Activated CD8-positive, alpha-beta memory T cell treated with anti-CD3 and anti-CD28 coated beads, Interleukin-2, amount 50 U/mL, for 1 hour (primary cell): ENCODE measurements around the gene FSCN2.

Source experiments
- DNase-seq: peaks from one replicate; pipeline ENCODE4 v3.0.0-alpha.2; 2020; ENCODE audit errors: extremely low read depth

The FSCN2 gene

DNA sequence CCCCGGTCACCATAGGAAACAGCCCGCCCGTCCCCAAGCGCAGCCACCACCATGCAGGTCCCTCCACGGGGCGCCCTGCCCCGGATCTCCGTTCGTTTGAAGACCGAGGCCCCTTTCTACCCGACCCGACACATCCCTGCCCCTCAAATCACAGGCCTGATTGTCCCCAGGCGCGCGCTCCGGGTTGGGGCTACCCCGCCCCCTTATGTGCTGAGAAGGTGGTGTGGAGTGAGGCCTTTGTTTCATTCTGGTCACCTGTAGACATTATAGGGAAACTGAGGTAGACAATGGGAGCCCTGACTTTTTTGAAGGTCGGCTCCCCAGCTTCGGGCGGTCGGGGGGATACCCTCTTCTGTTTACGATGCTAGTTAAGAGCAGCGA lies 14.8 kb upstream of the FSCN2 start:
- DNase-seq: no peak

DNA sequence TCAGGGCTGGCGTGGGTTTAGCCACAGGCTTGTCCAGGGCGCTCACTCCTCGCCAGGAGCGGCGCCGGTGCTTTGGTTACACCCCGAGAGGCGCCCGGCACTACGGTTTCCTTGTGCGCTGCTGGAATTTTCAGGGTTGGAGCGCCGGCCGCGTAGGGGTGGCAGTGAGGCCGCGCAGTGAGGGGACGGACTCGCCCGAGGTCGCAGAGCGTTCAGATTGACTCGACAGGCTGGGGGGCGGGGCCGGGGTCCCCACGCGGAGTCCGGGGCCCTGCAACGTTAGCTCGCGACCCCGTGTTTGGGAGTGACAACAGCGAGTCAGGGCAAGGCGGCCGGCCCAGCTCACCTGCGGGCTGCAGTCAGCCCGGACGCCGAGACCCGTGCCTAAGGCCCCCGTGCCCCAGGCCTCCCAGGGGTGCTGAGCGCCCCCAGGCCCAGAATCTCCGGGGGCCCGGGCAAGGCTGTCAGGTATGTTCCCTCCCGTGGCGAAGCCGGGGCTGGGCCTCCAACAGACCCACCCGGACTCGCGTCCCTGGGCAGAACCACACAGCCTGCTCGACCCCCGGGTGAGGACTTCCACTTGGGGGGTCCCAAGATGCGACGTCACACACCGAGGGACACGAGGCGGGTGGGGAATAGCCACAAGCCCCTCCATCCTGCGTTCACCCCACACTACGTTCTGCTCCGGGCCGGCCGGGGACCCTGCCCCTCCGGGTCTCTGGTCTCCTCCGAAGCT lies 14.3 kb upstream of the FSCN2 start:
- no peak for DNase-seq

DNA sequence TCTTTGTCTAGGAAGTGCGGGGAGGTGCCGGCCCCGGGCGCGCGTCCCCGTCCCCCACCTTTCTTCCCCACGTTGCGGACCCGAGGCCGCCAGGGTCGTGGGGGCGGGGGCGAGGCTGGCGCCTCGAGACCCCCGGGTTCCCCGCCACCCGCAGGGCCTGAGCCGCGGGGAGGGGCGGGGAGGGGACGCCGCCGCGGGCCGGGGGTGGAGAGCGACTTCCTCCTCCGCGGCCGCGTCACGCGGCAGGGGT lies 13.8 kb upstream of the FSCN2 start:
- DNase-seq: no peak

DNA sequence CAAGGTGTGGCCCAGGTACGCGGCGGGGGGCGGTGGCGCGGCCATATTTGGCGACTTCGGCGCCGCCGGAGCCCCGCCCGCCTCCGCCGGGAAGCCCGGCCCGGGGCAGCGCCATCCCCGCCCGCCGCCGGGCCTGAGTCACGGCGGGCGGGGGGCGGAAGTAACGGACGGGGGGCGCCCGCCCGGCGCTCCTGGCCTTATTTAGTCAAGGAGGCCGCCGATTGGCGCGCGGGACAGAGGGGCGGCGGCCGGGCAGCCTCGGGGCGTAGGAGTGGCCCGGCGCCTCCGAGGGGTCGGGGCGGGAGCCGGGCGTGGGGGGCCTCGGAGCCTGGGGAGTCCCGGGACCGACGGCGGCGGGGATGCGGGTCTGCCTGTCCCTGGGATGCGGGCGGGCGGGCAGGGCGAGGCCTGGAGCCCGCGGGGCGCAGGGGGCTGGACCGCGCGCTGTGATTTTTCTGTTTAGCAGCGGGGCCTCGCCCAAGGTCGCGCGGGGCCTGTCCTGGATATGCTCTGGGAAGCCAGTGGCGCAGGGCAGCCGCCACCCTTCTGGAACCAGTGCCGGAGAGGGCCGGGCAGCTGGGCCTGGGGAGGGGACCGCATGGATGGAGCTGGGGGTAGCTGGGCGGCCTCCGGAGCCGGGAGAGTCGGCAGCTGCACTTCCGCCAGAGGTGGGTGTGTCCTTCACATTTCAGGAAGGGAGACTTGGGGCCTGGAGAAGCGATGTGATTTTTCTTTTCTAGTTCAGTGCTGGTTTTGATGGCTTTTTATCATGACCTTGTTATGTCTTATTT lies 13.2 kb upstream of the FSCN2 start:
- no peak for DNase-seq

DNA sequence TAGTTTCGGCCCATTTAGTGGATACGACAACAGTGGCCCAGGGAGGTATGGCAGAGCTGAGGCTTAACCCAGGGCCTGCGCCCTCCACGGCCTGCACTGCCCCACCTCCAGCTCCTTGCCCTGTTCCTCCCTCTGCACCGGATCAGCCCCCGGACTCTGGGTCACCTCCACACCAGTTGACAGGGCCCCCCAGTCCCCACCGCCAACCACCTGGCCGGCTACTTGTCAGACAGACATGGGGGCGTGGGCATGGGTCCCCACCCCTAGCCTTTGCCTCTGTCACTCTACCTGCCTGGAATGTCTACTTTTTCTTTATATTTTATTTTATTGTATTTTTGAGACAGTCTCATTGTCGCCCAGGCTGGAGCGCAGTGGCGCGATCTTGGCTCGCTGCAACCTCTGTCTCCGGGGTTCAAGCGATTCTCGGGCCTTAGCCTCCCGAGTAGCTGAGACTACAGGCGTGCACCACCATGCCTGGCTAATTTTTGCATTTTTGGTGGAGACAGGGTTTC lies 12.6 kb upstream of the FSCN2 start:
- DNase-seq: no peak

DNA sequence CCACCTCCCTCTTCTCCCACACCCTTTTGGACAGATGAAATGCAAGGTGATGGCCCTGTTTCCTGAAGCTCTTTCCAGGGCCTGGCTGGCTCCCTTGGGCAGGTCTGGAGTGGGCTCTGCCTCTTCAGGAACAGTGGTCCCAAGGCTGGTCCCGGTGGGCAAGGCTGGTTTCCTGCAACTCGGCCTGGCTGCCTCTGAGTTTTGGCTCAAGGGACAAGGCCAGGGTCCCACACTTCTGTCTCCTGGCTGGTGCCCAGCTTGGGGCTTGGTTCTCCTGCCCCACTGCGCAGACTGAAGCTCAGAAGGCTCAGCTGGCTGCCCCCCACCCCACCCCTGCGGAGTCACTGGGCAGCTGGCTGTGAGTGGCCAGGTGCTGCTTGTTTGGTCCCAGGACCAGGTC lies 11.7 kb upstream of the FSCN2 start:
- no peak for DNase-seq

DNA sequence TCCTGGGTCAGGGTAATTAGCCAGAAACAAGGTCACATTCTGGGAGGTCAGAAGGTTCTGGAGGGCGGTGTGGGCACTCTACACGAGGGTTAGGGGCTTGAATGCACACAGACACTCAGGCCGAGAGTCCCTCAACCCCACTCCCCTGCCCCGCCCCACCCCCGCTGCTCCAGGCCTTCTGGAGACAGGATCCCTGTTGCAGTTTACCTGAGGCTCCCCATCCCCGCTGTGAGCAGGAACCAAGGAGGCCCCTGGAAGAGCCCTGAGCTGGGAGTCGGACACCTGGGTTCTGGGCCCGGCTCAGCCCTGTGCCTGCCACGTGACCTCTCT lies 11.2 kb upstream of the FSCN2 start:
- DNase-seq: no peak

DNA sequence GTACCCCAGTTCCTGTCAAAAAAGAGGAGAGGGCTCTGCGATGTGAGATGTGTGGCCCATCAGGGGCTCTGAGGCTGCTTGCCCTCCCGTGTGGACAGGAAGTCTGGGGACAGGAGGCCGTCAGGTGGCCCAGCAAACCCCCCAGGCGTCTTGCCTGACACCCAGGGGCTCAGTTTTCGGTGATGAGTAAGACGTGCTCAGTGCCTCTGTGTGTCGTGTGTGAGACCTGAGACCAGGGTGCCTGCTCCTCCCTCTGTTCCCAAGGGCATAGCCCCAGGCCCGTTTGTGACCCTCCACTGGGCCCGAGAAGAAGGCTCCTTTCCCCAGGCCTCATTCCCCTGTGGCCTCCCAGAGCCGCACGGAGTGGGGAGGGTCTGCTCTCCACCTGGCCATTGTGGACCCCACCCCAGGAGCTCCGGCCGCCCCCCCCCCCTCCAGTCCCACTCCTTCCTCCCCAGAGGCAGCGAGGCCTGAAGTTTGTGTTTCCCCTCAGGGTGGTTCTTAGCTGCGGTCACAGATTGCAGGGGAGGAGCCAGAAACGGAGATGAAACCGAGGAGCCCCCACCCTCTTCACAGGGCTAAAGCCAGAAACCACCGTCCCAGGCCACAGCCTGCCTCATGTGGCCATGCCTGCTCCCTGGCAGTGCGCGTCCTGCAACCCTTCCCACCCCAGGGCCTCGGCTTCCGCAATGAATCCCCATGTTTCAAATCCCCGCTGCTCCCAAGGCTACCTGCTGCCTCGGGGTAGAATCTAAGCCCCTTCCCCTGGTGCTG lies 10.7 kb upstream of the FSCN2 start:
- no peak for DNase-seq

DNA sequence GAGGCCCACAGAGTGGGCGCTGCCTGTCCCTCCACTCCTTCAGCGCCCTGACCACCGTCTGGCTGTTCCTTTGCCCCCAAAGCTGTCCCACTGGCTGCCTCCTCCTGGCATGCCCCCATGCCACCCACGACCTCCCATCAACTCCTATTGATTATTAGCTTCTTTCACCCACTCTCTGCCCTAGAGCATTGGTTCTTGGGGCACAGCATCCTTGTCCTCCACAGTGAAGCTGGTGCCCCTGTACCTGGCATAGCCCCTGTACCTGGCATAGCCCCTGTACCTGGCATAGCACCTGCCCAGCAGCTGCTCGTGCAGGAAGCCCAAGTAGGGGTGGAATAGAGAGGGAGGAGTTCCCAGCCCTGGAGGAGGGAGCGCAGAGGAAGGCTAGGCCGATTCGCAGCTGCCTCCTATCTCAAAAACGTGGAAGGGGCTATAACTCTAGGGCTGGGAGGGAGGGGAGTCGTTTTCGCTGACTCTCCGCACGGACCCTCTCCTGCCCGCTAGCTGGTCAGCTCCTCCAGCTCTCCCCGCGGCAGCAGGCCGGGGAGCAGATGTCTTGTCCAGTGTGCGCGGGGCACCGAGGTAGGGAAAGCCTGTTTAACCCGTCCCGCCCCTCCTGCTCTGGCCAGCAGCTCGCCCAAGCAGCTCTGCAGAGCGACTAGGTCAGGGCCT lies 9.9 kb upstream of the FSCN2 start:
- DNase-seq: no peak

DNA sequence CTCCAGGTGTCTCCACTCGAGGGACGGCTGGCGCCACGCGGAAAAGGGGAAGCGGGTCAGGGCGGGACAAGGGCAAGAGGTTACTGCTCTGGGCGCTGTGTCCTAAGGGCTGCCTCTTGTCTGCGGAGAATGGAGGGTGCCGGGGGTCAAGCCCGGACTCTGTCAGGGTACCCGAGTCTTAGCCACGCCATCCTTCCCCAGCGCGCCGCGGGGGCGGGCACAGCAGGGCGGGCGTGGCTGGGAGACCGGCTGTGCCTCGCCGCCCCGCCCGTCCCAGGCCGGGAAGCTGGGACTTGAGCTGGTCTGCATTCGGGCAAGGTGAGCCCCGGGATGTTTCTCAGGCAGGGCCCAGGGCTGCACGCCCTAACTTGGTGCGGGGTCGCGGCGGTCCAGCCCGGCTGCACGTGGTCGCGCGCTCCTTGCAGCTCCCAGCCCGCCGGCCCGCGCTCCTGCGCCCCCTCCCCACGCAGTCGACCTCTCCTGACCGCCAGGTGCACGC lies 9.3 kb upstream of the FSCN2 start:
- DNase-seq: no peak

DNA sequence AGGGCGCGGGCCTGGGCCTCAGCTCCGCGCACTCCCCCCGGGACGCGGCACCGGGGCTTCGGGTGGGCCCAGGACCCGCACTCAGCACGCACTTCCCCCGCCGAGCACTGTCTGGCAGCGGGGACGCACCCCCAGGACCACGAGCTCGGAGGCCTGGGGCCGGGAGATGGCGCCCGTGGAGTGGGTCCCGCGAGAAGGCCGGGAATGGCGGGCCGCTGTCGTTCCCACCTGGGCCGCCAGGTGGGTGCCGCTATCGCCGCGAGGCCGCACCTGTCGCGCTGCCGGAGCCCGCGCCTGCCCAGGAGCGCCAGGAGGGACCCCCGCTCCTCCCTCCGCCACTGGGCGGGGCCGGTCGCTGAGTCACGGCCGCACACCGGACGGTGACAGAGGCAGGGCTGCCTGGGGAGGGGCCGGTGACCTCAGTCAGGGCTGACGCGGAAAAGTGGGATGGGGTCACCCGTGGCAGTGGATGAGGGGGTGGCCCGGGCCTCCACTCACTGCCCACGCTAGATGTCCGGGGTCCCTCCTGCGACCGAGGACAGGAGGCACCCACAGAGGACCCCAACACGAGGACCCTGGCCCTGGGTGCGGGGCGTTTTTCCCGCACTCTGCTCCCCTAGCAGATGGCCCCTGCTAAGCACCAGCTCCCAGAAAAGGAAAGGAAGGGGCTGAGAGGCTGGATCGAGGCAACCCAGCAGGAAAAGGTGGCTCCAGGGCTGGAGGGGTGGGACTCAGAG lies 8.7 kb upstream of the FSCN2 start:
- no peak for DNase-seq

DNA sequence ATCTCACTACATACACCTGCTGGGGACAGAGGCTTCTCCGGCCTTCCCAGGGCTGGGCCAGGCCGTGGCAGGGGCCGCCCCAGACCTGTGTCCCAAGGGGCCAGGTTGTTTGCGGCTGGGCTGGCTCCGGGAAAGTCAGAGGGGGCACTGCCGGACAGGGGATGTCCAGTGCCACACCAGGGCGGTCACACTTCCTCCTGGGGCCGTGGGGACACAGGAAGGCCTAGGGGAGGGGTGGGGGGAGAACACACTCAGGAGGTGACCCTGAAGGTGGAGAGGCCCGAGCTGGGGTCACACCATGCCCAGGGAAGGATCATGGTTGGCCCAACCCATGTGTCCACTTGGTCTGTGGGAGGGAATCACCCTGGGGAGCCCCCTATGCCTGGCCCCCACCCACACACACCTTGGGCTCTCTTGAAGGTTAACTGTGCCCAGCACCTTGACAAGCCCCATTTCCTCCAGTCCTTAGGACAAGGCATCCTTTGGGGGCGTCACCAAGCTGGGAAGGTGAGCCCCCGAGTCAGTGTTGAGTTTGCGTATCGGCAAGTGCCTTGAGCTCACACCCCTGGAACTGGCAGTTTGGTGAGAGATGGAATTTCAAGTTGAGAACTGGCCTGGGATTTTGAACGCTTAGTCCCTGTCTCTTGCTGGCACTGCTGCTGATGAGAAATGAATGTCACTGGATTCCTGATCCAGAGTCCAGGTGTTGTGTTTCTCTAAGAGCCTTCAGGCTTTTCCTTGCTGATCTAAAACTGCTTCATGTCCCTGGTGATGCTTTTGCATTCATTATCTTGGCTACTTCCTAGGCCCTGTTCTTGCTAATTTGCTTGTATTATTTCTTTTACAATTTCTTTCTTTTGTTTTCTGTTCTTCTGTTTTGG lies 7.9 kb upstream of the FSCN2 start:
- no peak for DNase-seq

DNA sequence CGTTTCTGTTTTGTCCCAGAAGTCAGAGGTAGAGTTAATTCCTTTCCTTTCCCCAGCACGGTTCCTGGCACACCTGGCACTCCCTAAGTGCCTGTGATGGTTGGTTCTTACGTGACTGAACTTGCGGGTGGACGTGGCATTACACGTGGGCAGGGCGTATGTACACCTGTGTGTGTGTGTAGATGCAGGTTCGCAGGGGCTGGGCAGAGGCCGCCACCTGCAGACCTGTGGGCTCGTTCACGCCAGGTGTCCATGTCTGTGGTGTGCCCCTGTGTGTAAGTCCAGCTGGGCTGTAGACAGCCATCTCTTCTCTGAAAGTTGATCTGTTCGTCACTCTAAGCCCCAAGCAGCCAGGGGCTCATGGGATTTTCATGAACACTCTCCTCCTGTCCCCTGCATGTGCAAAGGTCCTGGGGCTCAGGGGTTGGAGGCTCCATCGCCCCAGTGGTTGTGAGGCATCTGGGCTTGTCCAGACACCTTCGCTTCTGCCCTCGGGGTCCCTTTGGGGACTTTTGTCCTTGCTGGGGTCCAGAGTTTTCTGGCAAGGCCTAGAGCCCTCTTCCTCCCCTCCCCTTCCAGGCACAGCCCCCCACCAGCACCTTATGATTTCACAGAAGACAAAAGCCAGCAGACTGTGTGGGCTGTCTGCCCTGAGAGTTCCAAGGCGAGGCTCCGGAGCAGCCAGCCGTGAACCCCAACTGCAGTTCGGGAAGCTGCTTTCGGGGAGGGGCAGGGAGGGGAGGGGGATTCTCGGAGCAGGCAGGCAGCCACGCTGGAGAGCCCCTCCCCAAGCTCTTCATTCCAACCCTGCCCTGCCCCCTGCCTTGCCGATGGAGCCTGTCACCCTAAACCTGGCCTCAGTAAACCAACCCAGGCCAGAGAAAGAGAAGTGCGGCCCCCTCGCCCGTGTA lies 5.4 kb upstream of the FSCN2 start:
- no peak for DNase-seq

DNA sequence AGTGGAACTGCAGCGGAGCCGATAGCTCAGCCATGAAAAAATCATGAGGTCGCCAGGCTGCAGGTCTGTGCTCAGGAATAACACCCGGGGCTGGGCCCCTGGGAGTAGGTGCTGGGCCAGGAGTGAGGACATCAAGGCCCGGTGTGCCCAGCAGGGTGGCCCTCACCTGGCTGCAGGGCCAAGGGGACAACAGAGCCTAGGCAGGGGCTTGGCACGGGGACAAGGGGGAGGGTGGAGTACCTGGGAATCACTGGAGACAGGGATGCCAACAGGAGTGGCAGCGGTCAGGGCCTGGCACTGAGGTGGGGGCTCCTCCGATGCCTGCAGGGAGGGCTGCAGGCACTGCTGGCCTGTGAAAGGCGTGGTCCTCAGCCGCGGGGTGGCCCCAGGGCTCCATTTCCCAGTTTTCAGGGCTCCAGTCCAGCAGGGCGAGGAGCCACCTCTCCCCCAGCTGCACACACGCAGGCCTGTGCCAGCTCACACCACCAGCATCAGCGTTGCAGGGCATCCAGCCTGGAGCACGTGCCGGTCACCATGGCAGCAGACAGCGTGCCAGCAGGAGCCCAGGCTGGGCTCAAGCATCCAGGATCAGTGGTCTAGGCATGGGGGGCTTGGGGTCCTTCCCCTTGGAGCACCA lies 4.7 kb upstream of the FSCN2 start:
- no peak for DNase-seq

DNA sequence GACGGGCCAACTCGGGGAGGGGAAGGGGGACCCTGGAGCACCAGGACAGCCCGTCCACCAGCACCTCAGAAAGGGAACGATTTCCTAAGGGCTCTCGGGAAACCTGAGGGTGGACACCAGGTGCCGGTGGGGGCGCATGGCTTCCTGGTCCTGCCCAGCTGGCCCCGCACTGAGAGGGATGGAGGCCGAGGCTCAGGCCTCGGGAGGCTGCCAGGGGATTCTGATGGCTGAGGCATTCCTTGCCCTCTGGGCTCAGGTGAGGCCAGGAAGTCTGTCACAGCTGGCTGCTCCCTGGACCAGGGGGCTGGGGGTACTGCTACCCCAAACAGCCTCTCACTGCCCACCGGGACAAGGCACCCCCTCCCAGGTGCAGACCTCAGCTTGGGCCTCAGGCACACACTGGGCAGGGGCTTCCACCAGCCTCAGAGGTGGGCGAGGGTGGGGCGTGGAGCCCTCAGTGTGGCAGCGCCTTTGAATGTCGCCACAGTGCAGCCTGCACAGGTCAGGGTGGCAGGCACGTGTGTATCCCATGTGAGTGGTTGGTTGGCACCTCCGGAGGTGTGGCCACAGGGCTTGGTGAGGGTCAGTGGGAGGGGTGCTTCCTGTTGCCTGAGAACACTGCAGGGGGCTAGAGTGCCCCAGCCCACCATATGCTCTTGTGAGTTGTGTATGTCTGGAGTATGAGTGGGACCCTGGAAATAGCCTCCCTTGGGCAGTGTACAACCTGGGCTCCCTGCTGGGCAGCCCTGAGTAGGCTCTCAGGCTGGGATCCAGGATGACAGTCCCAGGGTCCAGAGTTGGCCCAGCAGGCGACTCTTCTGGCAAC lies 3.9 kb upstream of the FSCN2 start:
- no peak for DNase-seq

DNA sequence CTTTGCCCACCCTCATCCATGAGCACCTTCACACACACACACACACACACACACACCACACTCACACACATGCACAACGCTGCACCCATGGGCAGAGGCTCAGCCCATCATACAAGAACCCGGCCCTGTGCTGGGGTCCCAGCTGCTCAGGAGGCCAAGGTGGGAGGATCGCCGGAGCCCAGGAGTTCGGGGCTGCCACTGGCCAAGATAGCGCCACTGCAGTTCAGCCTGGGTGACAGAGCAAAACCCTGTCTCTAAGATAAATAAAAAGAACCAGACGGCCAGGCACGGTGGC lies 3.4 kb upstream of the FSCN2 start:
- no peak for DNase-seq

DNA sequence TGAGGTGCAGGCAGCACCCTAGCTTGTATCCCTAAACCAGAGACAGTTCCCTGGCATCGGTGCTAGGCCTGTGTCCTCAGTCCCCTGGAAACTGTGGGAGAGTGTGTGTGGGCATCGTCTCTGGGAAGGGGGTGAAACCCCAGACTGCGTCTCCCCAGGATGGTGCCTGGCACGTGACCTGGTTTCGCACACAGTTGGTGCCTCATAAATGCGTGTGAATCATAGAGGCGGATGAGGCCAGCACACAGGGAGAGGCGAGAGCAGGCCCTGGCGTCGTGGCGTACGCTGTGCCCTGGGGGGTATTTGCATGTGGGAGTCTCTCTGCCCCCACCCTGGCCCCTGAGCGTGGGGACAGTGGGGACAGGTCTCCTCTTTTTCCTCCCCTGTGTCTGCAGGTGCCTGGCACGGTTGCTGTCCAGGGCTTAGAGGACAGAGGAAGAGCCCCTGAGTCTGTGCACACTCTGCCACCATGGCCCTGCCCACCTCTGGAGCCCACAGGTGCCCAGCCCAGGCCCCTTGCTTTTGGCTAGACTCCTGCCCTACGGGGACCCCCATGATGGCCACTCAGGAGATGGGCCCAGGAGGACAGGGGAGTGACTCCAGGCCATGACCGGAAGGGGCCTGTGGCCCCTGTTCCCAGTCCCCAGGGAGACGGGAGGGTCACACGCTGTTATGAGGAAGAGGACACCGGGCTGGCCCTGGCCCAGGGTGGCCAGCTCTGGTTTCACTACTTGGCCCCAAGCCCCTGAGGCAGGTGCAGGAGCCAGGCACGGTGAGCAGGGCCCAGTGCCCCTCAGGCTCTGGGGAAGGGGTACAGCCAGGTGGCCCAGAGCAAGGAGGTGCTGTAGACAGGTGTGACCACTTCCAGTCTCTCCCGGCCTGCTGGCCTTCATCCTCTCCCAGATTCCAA lies 1.3 kb upstream of the FSCN2 start:
- DNase-seq: no peak

DNA sequence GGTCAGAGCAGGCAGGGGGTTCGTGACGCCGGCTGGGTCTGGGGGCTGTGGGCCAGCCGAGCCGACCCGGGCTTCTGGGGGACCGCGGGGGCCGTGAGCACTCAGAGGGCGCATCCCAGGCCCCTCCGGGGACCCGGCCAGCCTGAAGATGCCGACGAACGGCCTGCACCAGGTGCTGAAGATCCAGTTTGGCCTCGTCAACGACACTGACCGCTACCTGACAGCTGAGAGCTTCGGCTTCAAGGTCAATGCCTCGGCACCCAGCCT lies 140 bp downstream of the FSCN2 start:
- DNase-seq: no peak
